GM12878 (cell line): ENCODE data around the gene CREB3L4. TPM values are rescaled to one million over a fixed set of nuclear protein-coding genes. Genes with fewer than 3 reads are reported as not detected.

ENCODE experiments used
- CHD4 ChIP-seq: fragments of 200-600 bp; sonication (generic); IDR thresholded peaks from 2 replicates; pipeline ENCODE4 v1.6.1; 2016; ENCODE audit warnings: mild to moderate bottlenecking
- FOXK2 ChIP-seq: fragments of 450-650 bp; IDR thresholded peaks from 2 replicates; pipeline ENCODE4 v1.6.1; 2017; ENCODE audit warnings: mild to moderate bottlenecking, moderate library complexity
- HDAC2 ChIP-seq: fragments of 200-600 bp; sonication (generic); IDR thresholded peaks from 2 replicates; pipeline ENCODE4 v1.6.1; 2017
- HDGF ChIP-seq: fragments of 450-650 bp; IDR thresholded peaks from 2 replicates; pipeline ENCODE4 v1.6.1; 2016; ENCODE audit warnings: antibody characterized with exemption
- PAX8 ChIP-seq: fragments of 450-650 bp; IDR thresholded peaks from 2 replicates; pipeline ENCODE4 v1.6.1; 2017; ENCODE audit warnings: mild to moderate bottlenecking, moderate library complexity
- POLR2A ChIP-seq: IDR thresholded peaks from 2 replicates; pipeline ENCODE4 v1.6.1; 2011; ENCODE audit warnings: low read depth, mild to moderate bottlenecking, low read length
- POLR2AphosphoS2 ChIP-seq: IDR thresholded peaks from 2 replicates; pipeline ENCODE4 v1.6.1; 2011; ENCODE audit warnings: low read depth, mild to moderate bottlenecking, low read length, improper control_type of control experiment, moderate library complexity
- SMAD1 ChIP-seq: fragments of 450-650 bp; IDR thresholded peaks from 2 replicates; pipeline ENCODE4 v1.6.1; 2018; ENCODE audit warnings: mild to moderate bottlenecking, low read depth; ENCODE audit not compliant: partially characterized antibody
- SP1 ChIP-seq: IDR thresholded peaks from one replicate; pipeline ENCODE4 v1.6.1; 2011; ENCODE audit warnings: low read depth, low read length
- YY1 ChIP-seq: IDR thresholded peaks from 2 replicates; pipeline ENCODE4 v1.6.1; 2011; ENCODE audit warnings: low read depth, mild to moderate bottlenecking, low read length
- ZNF622 ChIP-seq: fragments of 450-650 bp; IDR thresholded peaks from 2 replicates; pipeline ENCODE4 v1.6.1; 2017; ENCODE audit warnings: mild to moderate bottlenecking, inconsistent platforms
- ZZZ3 ChIP-seq: IDR thresholded peaks from 2 replicates; pipeline ENCODE4 v1.6.1; 2011; ENCODE audit warnings: low read depth; ENCODE audit not compliant: control insufficient read depth, insufficient read length
- polyA plus RNA-seq, 11 experiments: library from polyadenylated mRNA; depleted of rRNA in 4 of 11; unstranded in 6 of 11; stranded (reverse) in 5 of 11; fragments of >200 nt; fragmentation: Nextera tagmentation in 4 of 11; fragmentation: Illumina TruSeq in 1 of 11; extraction: Ambion mirVana in 4 of 11; extraction: Trizol in 1 of 11; gene quantifications; 1 replicate in 1 of 11; 2 replicates in 10 of 11; pipeline versions ENCODE4 v1.2.1 to v1.2.3, GENCODE V29; 2011 to 2016; ENCODE audit warnings: inconsistent platforms in 2 of 11, missing spikeins in 2 of 11, low read depth in 1 of 11
- total RNA-seq, 4 experiments: library from RNA; depleted of rRNA in 3 of 4; stranded (reverse); fragments of >200 nt in 3 of 4; fragmentation: Illumina TruSeq in 1 of 4; extraction: Trizol in 1 of 4; gene quantifications; 2 replicates each; pipeline versions ENCODE4 v1.2.1 to v1.2.3, GENCODE V29; 2013 to 2021
- TF ChIP-seq, protein P1 (sequence below): fragments of 450-650 bp; IDR thresholded peaks from 2 replicates; pipeline ENCODE4 v1.6.1; 2016; ENCODE audit warnings: mild to moderate bottlenecking
- TF ChIP-seq, protein P2 (sequence below): IDR thresholded peaks from 2 replicates; pipeline ENCODE4 v1.6.1; 2012; ENCODE audit warnings: low read length, inconsistent platforms
- TF ChIP-seq, protein P3 (sequence below): fragments of 450-650 bp; formaldehyde crosslinking; IDR thresholded peaks from 2 replicates; pipeline ENCODE4 v1.4.0; 2022; ENCODE audit warnings: mild to moderate bottlenecking, moderate library complexity
- TF ChIP-seq, protein P4 (sequence below): IDR thresholded peaks from 2 replicates; pipeline ENCODE4 v1.6.1; 2011; ENCODE audit warnings: mild to moderate bottlenecking, low read depth, low read length, moderate library complexity; ENCODE audit not compliant: insufficient replicate concordance
- TF ChIP-seq, protein P5 (sequence below): IDR thresholded peaks from 2 replicates; pipeline ENCODE4 v1.6.1; 2012; ENCODE audit warnings: mild to moderate bottlenecking, low read depth, low read length
- TF ChIP-seq, protein P6 (sequence below): fragments of 450-650 bp; IDR thresholded peaks from 2 replicates; pipeline ENCODE4 v1.6.1; 2017; ENCODE audit warnings: low read depth, mild to moderate bottlenecking, moderate library complexity

CREB3L4 gene
- total and polyA plus RNA-seq, 10 of the 15 experiments (the other 5 are each of a cell fraction or from before 2014, with no cell fraction given), result 9.7 to 14.0 (median 12.1) TPM

DNA sequence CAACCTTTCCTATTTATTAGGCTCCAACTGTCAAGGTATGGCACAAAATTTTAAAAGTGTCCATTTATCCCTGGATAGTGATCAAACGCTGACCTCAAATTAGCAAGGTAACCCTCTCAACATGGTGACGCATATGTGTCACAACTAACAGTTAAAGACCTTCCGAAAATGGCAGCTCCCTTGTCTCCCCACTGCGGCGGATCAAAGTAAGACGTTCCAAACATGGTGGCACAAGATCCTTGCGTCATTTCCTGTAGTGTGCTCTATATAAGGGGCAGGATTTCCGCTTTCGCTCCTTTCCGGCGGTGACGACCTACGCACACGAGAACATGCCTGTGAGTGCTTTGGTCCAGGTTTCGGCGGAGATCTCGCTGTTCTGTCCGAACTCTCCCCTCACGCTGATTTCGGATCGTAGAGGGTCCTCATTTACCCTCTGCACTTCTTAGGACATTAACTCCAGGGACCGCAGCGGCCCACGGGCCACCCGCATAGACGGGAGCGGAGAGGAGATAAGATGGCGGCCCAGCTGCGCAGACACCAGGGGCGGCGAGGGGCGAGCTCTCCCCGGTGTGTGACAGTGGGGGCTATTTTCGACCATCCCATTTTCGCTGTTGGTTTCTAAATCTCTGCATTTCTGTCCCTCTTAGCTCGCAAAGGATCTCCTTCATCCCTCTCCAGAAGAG, 22.9 kb downstream of the CREB3L4 start, which contains the start of gene RPS27 (continued):
- TF ChIP-seq, protein P1, sequence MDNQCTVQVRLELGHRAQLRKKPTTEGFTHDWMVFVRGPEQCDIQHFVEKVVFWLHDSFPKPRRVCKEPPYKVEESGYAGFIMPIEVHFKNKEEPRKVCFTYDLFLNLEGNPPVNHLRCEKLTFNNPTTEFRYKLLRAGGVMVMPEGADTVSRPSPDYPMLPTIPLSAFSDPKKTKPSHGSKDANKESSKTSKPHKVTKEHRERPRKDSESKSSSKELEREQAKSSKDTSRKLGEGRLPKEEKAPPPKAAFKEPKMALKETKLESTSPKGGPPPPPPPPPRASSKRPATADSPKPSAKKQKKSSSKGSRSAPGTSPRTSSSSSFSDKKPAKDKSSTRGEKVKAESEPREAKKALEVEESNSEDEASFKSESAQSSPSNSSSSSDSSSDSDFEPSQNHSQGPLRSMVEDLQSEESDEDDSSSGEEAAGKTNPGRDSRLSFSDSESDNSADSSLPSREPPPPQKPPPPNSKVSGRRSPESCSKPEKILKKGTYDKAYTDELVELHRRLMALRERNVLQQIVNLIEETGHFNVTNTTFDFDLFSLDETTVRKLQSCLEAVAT, result peak; percentile 84
- peak; percentile 100 for TF ChIP-seq POLR2A
- TF ChIP-seq HDAC2, result no peak
- peak; percentile 96 for TF ChIP-seq SMAD1
- peak; percentile 99 for TF ChIP-seq POLR2AphosphoS2
- TF ChIP-seq, protein P2, sequence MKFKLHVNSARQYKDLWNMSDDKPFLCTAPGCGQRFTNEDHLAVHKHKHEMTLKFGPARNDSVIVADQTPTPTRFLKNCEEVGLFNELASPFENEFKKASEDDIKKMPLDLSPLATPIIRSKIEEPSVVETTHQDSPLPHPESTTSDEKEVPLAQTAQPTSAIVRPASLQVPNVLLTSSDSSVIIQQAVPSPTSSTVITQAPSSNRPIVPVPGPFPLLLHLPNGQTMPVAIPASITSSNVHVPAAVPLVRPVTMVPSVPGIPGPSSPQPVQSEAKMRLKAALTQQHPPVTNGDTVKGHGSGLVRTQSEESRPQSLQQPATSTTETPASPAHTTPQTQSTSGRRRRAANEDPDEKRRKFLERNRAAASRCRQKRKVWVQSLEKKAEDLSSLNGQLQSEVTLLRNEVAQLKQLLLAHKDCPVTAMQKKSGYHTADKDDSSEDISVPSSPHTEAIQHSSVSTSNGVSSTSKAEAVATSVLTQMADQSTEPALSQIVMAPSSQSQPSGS, result peak; percentile 71; the same call in 1 of the 2 replicates
- TF ChIP-seq, protein P3, sequence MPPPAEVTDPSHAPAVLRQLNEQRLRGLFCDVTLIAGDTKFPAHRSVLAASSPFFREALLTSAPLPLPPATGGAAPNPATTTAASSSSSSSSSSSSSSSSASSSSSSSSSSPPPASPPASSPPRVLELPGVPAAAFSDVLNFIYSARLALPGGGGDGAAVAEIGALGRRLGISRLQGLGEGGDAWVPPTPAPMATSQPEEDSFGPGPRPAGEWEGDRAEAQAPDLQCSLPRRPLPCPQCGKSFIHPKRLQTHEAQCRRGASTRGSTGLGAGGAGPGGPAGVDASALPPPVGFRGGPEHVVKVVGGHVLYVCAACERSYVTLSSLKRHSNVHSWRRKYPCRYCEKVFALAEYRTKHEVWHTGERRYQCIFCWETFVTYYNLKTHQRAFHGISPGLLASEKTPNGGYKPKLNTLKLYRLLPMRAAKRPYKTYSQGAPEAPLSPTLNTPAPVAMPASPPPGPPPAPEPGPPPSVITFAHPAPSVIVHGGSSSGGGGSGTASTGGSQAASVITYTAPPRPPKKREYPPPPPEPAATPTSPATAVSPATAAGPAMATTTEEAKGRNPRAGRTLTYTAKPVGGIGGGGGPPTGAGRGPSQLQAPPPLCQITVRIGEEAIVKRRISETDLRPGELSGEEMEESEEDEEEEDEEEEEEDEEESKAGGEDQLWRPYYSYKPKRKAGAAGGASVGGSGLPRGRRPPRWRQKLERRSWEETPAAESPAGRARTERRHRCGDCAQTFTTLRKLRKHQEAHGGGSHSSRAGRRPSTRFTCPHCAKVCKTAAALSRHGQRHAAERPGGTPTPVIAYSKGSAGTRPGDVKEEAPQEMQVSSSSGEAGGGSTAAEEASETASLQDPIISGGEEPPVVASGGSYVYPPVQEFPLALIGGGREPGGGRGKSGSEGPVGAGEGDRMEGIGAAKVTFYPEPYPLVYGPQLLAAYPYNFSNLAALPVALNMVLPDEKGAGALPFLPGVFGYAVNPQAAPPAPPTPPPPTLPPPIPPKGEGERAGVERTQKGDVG (CRISPR knock-in tag), result no peak
- 0 out of 2 replicates have a peak, but pooled peaks have one; percentile 69 for TF ChIP-seq PAX8
- no peak for TF ChIP-seq ZZZ3
- TF ChIP-seq, protein P4, sequence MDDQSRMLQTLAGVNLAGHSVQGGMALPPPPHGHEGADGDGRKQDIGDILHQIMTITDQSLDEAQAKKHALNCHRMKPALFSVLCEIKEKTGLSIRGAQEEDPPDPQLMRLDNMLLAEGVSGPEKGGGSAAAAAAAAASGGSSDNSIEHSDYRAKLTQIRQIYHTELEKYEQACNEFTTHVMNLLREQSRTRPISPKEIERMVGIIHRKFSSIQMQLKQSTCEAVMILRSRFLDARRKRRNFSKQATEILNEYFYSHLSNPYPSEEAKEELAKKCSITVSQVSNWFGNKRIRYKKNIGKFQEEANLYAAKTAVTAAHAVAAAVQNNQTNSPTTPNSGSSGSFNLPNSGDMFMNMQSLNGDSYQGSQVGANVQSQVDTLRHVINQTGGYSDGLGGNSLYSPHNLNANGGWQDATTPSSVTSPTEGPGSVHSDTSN, result no peak
- no peak; the same call in 1 of the 2 replicates for TF ChIP-seq FOXK2
- peak; percentile 42 for TF ChIP-seq SP1
- TF ChIP-seq, protein P5, sequence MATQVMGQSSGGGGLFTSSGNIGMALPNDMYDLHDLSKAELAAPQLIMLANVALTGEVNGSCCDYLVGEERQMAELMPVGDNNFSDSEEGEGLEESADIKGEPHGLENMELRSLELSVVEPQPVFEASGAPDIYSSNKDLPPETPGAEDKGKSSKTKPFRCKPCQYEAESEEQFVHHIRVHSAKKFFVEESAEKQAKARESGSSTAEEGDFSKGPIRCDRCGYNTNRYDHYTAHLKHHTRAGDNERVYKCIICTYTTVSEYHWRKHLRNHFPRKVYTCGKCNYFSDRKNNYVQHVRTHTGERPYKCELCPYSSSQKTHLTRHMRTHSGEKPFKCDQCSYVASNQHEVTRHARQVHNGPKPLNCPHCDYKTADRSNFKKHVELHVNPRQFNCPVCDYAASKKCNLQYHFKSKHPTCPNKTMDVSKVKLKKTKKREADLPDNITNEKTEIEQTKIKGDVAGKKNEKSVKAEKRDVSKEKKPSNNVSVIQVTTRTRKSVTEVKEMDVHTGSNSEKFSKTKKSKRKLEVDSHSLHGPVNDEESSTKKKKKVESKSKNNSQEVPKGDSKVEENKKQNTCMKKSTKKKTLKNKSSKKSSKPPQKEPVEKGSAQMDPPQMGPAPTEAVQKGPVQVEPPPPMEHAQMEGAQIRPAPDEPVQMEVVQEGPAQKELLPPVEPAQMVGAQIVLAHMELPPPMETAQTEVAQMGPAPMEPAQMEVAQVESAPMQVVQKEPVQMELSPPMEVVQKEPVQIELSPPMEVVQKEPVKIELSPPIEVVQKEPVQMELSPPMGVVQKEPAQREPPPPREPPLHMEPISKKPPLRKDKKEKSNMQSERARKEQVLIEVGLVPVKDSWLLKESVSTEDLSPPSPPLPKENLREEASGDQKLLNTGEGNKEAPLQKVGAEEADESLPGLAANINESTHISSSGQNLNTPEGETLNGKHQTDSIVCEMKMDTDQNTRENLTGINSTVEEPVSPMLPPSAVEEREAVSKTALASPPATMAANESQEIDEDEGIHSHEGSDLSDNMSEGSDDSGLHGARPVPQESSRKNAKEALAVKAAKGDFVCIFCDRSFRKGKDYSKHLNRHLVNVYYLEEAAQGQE, result 0 out of 2 replicates have a peak, but pooled peaks have one; percentile 44
- TF ChIP-seq YY1, result peak; percentile 98
- TF ChIP-seq, protein P6, sequence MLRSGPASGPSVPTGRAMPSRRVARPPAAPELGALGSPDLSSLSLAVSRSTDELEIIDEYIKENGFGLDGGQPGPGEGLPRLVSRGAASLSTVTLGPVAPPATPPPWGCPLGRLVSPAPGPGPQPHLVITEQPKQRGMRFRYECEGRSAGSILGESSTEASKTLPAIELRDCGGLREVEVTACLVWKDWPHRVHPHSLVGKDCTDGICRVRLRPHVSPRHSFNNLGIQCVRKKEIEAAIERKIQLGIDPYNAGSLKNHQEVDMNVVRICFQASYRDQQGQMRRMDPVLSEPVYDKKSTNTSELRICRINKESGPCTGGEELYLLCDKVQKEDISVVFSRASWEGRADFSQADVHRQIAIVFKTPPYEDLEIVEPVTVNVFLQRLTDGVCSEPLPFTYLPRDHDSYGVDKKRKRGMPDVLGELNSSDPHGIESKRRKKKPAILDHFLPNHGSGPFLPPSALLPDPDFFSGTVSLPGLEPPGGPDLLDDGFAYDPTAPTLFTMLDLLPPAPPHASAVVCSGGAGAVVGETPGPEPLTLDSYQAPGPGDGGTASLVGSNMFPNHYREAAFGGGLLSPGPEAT, result no peak; the same call in none of the 2 replicates
- TF ChIP-seq CHD4, result no peak
- TF ChIP-seq ZNF622, result no peak
- TF ChIP-seq HDGF, result no peak
